Measurements from ENCODE around the gene METAP1D.

DNA sequence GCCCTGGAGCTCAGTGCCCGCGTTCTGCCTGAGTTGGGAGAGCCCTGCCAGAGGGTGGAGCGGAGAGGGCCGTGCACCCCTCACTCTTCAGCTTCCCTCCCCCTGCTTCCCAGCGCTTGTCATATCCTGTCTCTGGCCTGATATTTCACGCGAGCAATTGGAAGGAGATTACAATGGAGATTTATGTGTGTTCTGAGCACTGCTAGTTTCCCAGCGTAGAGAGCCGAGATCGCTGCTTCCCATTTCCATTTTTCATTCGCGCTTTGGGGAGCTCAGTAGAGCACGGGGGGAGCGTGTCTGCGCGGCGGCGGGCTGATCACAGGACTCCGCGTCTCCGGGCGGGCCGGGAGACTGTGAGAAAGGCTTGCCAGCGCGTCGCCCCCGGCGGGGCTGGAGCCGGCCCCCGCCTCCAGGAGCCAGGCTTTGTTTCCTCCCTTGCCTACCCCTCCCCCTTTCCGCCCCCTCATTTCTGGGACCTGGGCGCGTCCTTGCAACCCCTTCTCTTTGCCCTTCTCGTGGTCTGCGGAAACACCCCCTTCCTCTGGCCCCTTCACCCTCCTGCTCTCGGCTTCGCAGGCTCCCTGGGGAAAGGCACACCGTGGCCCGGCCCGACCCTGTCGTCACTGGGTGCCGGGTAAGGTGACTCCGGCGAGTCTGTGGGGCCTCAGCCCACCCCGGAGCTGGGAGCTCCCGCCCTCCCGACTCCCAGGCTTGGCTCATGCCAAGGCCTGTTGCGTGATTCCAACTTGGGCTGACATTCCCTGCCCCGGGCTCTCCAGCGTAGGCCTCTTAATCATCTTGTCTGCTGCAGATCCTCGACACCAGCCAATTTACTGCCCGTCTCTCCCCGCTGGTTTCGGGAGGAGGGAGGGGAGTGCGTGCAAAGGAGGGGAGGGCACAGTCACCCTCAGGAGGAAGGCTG lies 97.1 kb downstream of the METAP1D start:
- TF ChIP-seq, protein P1, sequence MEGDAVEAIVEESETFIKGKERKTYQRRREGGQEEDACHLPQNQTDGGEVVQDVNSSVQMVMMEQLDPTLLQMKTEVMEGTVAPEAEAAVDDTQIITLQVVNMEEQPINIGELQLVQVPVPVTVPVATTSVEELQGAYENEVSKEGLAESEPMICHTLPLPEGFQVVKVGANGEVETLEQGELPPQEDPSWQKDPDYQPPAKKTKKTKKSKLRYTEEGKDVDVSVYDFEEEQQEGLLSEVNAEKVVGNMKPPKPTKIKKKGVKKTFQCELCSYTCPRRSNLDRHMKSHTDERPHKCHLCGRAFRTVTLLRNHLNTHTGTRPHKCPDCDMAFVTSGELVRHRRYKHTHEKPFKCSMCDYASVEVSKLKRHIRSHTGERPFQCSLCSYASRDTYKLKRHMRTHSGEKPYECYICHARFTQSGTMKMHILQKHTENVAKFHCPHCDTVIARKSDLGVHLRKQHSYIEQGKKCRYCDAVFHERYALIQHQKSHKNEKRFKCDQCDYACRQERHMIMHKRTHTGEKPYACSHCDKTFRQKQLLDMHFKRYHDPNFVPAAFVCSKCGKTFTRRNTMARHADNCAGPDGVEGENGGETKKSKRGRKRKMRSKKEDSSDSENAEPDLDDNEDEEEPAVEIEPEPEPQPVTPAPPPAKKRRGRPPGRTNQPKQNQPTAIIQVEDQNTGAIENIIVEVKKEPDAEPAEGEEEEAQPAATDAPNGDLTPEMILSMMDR (IDR thresholded peaks at IDR 0.05): no peak
- TF ChIP-seq POLR2A (IDR thresholded peaks at IDR 0.05): no peak

All from prostate gland (tissue), 2 donors.